Suppressor macrophage treated with lipopolysaccharide for 1 hour (primary cell): ENCODE results near the gene LGALS7.
"Not testable (repeated sequence)": the region's sequence is repeated elsewhere in the genome, so short reads cannot be mapped to it uniquely, and the experiment has no call there.

Source experiments
- DNase-seq, 3 donors: peaks; one replicate each; pipeline ENCODE4 v3.0.0-alpha.2; 2020 to 2022

LGALS7 gene

GRCh38 chr19:38770228-38770948 is 2.9 kb downstream of the LGALS7 start:
- not testable (repeated sequence) for DNase-seq

GRCh38 chr19:38769635-38770211 is 3.6 kb downstream of the LGALS7 start:
- DNase-seq, result peak; percentile 83 to 91 (median 89)

- DNase-seq, result no peak
Observed at GRCh38 chr19:38766276-38767047, 6.9 kb downstream of the LGALS7 start.

- no peak for DNase-seq
Observed at GRCh38 chr19:38765214-38765613, 8.1 kb downstream of the LGALS7 start.

- no peak for DNase-seq
Observed at GRCh38 chr19:38763795-38764220, 9.5 kb downstream of the LGALS7 start.

- DNase-seq, result not testable (repeated sequence)
Observed at GRCh38 chr19:38761884-38762389, 11.4 kb downstream of the LGALS7 start.

- DNase-seq, result not testable (repeated sequence)
Observed at GRCh38 chr19:38760805-38761517, 12.4 kb downstream of the LGALS7 start.

GRCh38 chr19:38759590-38760003 is 13.7 kb downstream of the LGALS7 start:
- peak; percentile 5 to 48 (median 42) for DNase-seq

- DNase-seq, result not testable (repeated sequence)
Observed at GRCh38 chr19:38754196-38754595, 19.1 kb downstream of the LGALS7 start.

- not testable (repeated sequence) for DNase-seq
Observed at GRCh38 chr19:38753783-38754182, 19.5 kb downstream of the LGALS7 start.

- DNase-seq, result no peak
Observed at GRCh38 chr19:38745316-38745715, 28.0 kb downstream of the LGALS7 start.

GRCh38 chr19:38744874-38745273 is 28.4 kb downstream of the LGALS7 start:
- no peak for DNase-seq

- no peak for DNase-seq
Observed at GRCh38 chr19:38744298-38744681, 29.0 kb downstream of the LGALS7 start, which contains the start of gene CAPN12. Gene CAPN12 (minus strand): TSS chr19:38744474. CDS start chr19:38744165, 309 bp downstream.

GRCh38 chr19:38743394-38744297 is 29.7 kb downstream of the LGALS7 start:
- no peak for DNase-seq

GRCh38 chr19:38742906-38743305 is 30.4 kb downstream of the LGALS7 start:
- DNase-seq, result no peak

- DNase-seq, result no peak
Observed at GRCh38 chr19:38742296-38742695, 31.0 kb downstream of the LGALS7 start.

GRCh38 chr19:38741670-38742069 is 31.6 kb downstream of the LGALS7 start:
- no peak for DNase-seq

- no peak for DNase-seq
Observed at GRCh38 chr19:38740932-38741331, 32.4 kb downstream of the LGALS7 start.

- DNase-seq, result peak in 1 of 3 donors; percentile 72
Observed at GRCh38 chr19:38740257-38740592, 33.1 kb downstream of the LGALS7 start.

- peak in 2 of 3 donors; percentile 68 to 82 for DNase-seq
Observed at GRCh38 chr19:38739440-38740256, 33.7 kb downstream of the LGALS7 start.
